GM23248 (cell line): ENCODE measurements around the gene EPN2. TPM values are rescaled to one million over a fixed set of nuclear protein-coding genes. Genes with fewer than 3 reads are reported as not detected.

Source experiments
- DNase-seq: peaks from one replicate; pipeline ENCODE4 v3.0.0-alpha.2; 2015
- H2AFZ ChIP-seq: fragments of 200-600 bp; sonication (generic); 2 replicates; pipeline ENCODE4 v1.6.1; 2016; ENCODE audit warnings: antibody characterized with exemption
- H3F3A ChIP-seq: fragments of 200-600 bp; sonication (generic); 2 replicates; pipeline ENCODE4 v1.6.1; 2016; ENCODE audit warnings: mild to moderate bottlenecking, antibody characterized with exemption, mixed run types; ENCODE audit not compliant: insufficient read depth
- H3K27ac ChIP-seq: fragments of 200-600 bp; sonication (generic); 2 replicates; pipeline ENCODE4 v1.5.1; 2016; ENCODE audit warnings: mild to moderate bottlenecking
- H3K27me3 ChIP-seq: fragments of 200-600 bp; sonication (generic); replicated peaks from 2 replicates; pipeline ENCODE4 v1.6.1; 2016; ENCODE audit warnings: mild to moderate bottlenecking; ENCODE audit not compliant: insufficient read depth
- H3K36me3 ChIP-seq: fragments of 200-600 bp; sonication (generic); 2 replicates; pipeline ENCODE4 v1.6.1; 2016; ENCODE audit warnings: low read depth, mild to moderate bottlenecking
- H3K4me1 ChIP-seq: fragments of 200-600 bp; sonication (generic); 2 replicates; pipeline ENCODE4 v1.6.1; 2016; ENCODE audit warnings: mild to moderate bottlenecking; ENCODE audit not compliant: insufficient read depth
- H3K4me2 ChIP-seq: fragments of 200-600 bp; sonication (generic); one replicate; pipeline ENCODE4 v1.6.1; 2016; ENCODE audit warnings: mild to moderate bottlenecking; ENCODE audit not compliant: unreplicated experiment
- H3K4me3 ChIP-seq: fragments of 200-600 bp; sonication (generic); 2 replicates; pipeline ENCODE4 v1.5.1; 2016; ENCODE audit warnings: mild to moderate bottlenecking
- H3K79me2 ChIP-seq: fragments of 200-600 bp; sonication (generic); 2 replicates; pipeline ENCODE4 v1.6.1; 2016; ENCODE audit warnings: mild to moderate bottlenecking; ENCODE audit not compliant: insufficient read depth
- H3K9ac ChIP-seq: fragments of 200-600 bp; sonication (generic); 2 replicates; pipeline ENCODE4 v1.6.1; 2016; ENCODE audit warnings: mild to moderate bottlenecking
- H3K9me2 ChIP-seq: fragments of 200-600 bp; sonication (generic); 2 replicates; pipeline ENCODE4 v1.6.1; 2016; ENCODE audit warnings: mixed run types, mild to moderate bottlenecking, moderate library complexity; ENCODE audit not compliant: insufficient read depth
- H3K9me3 ChIP-seq: fragments of 200-600 bp; sonication (generic); one replicate; pipeline ENCODE4 v1.6.1; 2017; ENCODE audit warnings: low read depth
- H4K20me1 ChIP-seq: fragments of 200-600 bp; sonication (generic); 2 replicates; pipeline ENCODE4 v1.6.0; 2016; ENCODE audit not compliant: insufficient read depth
- EZH2 ChIP-seq: fragments of 200-600 bp; sonication (generic); IDR thresholded peaks from 2 replicates; pipeline ENCODE4 v1.6.1; 2018; ENCODE audit warnings: antibody characterized with exemption, mild to moderate bottlenecking; ENCODE audit not compliant: insufficient read depth, poor library complexity, severe bottlenecking
- EZH2phosphoT487 ChIP-seq: fragments of 200-600 bp; sonication (generic); IDR thresholded peaks from 2 replicates; pipeline ENCODE4 v1.6.1; 2018; ENCODE audit warnings: antibody characterized with exemption, moderate library complexity, mild to moderate bottlenecking, low read depth; ENCODE audit not compliant: insufficient read depth
- WGBS, 2 experiments: methylation state at CpG; one replicate each; pipeline ENCODE4 v1.1.6; 2015 to 2017; ENCODE audit warnings: low lambda C conversion rate in 2 of 2, low coverage in 1 of 2; ENCODE audit errors: missing lambda C conversion rate in 2 of 2; 5-methylcytosine and 5-hydroxymethylcytosine counted together
- in situ Hi-C: fragments of 300-500 bp; cut with MboI; formaldehyde crosslinking; loops from 2 replicates; pipeline ENCODE4 v1.15.0; 2020
- polyA plus RNA-seq: library from polyadenylated mRNA; unstranded; fragments of >200 nt; fragmentation: Nextera tagmentation; extraction: Ambion mirVana; gene quantifications from 2 replicates; pipeline ENCODE4 v1.2.1, GENCODE V29; 2016
- total RNA-seq: library from RNA; depleted of rRNA; stranded (reverse); fragments of >200 nt; shearing (Covaris generic); gene quantifications from 2 replicates; pipeline ENCODE4 v1.2.3, GENCODE V29; 2014

EPN2 gene
- total and polyA plus RNA-seq, 2 experiments from 2014 or later: 25.3 to 54.0 TPM

DNA sequence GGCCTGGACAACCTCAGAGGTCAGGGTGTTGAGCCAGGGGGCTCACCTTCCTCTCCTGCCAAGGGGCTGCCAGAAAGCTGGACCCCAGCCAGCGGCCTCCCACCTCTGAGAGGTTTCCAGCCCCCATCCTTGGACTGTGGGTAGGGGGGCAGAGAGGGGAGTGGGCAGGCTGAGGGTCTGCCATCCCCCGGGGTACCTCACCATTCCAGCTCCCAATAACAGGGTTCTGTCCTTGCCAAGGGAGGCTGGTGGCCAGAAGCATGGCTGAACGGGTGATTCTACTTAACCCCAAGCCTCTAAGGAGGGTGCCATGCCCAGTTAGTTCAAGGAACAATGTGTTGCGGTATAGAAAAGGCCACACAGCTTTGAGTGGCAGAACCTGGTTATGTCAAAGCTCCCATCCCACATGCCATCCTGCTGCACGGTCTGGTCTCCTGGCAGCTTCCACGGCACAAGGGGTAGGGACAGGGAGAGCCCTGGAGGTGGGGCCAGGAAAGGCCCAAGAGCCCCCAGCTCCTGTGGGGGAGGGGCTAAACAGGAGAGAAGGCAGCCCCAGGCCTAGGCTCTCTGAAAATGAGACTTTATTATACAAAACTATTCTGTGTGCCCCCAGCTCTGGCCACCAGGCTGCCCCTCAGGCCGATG is 105.6 kb downstream of the EPN2 start:
- Histone ChIP-seq H3K27me3 (no peaks in the 10 kb centered on the region), H3K9me2 (no peaks in the 10 kb centered on the region), H3F3A (peaks cover 26% of the 10 kb centered on the region), H3K9ac (no peak overlapping the region), H3K36me3 (no peaks in the 10 kb centered on the region), H3K4me2 (no peak overlapping the region), H3K4me1 (peaks cover 28% of the 10 kb centered on the region), H3K79me2 (no peaks in the 10 kb centered on the region), H3K9me3 (no peaks in the 10 kb centered on the region), H2AFZ (no peak overlapping the region), H3K27ac (no peak overlapping the region), H4K20me1 (no peaks in the 10 kb centered on the region), H3K4me3 (no peak overlapping the region)
- no peak for DNase-seq
- TF ChIP-seq EZH2phosphoT487 (no peak), EZH2 (no peak)
- in situ Hi-C loops: no loop called here
- WGBS, 2 experiments: 66 to 69% methylated on average over 6 to 7 of the region's 7 CpGs

DNA sequence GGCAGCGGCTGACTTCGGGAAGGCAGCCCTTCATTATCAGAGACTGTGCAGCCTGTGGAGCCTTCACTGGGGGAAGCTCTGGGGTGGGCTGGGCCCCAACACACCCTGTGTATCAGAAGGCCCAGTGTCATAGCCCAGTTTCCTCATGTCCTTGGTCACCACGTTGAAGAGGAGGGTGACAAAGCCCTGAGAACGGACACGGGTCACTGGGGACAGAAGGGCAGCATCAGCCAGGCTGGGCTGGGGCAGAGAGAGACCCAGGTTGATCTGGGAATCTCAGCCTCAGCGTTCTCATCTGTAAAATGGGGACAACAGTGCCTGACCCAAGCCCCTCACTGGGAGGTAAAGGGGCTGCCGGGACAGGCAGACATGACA is 106.1 kb downstream of the EPN2 start:
- Histone ChIP-seq H3K9me2 (no peaks in the 10 kb centered on the region), H3K79me2 (no peaks in the 10 kb centered on the region), H3K9ac (no peak overlapping the region), H3K4me3 (no peak overlapping the region), H3K27ac (no peak overlapping the region), H3K9me3 (no peaks in the 10 kb centered on the region), H3K36me3 (no peaks in the 10 kb centered on the region), H3K4me2 (no peak overlapping the region), H3F3A (peaks cover 29% of the 10 kb centered on the region), H2AFZ (no peak overlapping the region), H4K20me1 (no peaks in the 10 kb centered on the region), H3K27me3 (no peaks in the 10 kb centered on the region), H3K4me1 (peaks cover 28% of the 10 kb centered on the region)
- in situ Hi-C loops: no loop called here
- TF ChIP-seq EZH2phosphoT487 (no peak), EZH2 (no peak)
- no peak for DNase-seq
- WGBS, 2 experiments: 91 to 98% methylated on average over 7 of the region's 7 CpGs

- TF ChIP-seq EZH2 (no peak), EZH2phosphoT487 (no peak)
- no peaks in the 10 kb centered on the region for H3K9me2 ChIP-seq
- H4K20me1 ChIP-seq: no peaks in the 10 kb centered on the region
- H3K9ac ChIP-seq: no peak overlapping the region
- H3K4me1 ChIP-seq: peaks cover 28% of the 10 kb centered on the region
- no peaks in the 10 kb centered on the region for H3K36me3 ChIP-seq
- no peak overlapping the region for H3K4me2 ChIP-seq
- in situ Hi-C loops: no loop called here
- no peaks in the 10 kb centered on the region for H3K79me2 ChIP-seq
- H2AFZ ChIP-seq: no peak overlapping the region
- DNase-seq: no peak
- no peaks in the 10 kb centered on the region for H3K9me3 ChIP-seq
- H3K4me3 ChIP-seq: no peak overlapping the region
- no peak overlapping the region for H3K27ac ChIP-seq
- H3F3A ChIP-seq: peaks cover 26% of the 10 kb centered on the region
- WGBS, 2 experiments: 81 to 83% methylated on average over 9 to 13 of the region's 13 CpGs
- no peaks in the 10 kb centered on the region for H3K27me3 ChIP-seq
Measured at GRCh38 chr17:19343671-19344151, 106.5 kb downstream of the EPN2 start.

DNA sequence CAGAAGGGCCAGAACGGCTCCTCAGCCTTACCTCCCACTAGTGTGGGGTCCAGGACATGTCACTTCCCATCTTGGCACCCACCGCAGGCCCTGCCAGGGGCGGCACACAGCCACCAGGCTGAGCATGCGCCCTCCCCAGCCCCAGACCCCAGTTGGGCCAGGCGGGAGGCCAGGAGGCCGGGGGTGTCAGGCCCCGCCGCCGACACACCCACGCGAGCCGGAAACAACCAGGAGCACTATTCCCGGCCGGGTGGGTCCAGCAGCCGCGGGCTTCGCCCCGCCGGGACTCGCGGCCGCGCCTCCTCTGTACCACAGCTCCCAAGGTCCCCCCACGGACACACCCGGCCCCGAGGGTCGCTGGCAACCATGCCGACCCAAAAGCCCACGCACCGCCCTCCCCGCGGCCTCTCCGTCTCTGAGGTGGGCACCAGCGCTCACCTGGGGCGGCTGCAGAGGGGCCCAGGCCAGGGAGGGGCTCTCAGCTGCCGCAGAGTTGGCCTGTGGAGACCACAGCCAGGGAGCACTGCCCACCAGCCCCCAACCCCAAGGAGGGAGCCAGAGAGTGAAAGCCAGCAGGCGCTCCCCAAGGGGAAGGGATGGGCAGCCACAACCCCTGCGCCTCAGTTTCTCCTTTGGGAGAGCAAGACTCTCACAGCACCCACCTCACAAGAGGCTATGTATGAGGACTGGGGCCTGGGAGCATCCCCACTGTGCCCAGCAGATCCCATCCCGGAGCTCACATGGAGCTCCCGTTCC is 107.3 kb downstream of the EPN2 start:
- in situ Hi-C loops: no loop called here
- Histone ChIP-seq H3K4me2 (no peak overlapping the region), H3F3A (peaks cover 23% of the 10 kb centered on the region), H3K9me3 (no peaks in the 10 kb centered on the region), H3K4me3 (no peak overlapping the region), H3K36me3 (no peaks in the 10 kb centered on the region), H3K4me1 (peaks cover 28% of the 10 kb centered on the region), H4K20me1 (no peaks in the 10 kb centered on the region), H2AFZ (no peak overlapping the region), H3K9ac (no peak overlapping the region), H3K9me2 (no peaks in the 10 kb centered on the region), H3K27ac (no peak overlapping the region), H3K79me2 (no peaks in the 10 kb centered on the region), H3K27me3 (no peaks in the 10 kb centered on the region)
- no peak for TF ChIP-seq EZH2
- no peak for TF ChIP-seq EZH2phosphoT487
- DNase-seq: no peak
- WGBS, 2 experiments: 89 to 93% methylated on average over 22 to 40 of the region's 40 CpGs
